Mesendoderm (in vitro differentiated cells): Measurements from ENCODE around the gene SMC4.

Experiments
- DNase-seq: peaks from one replicate; pipeline ENCODE4 v3.0.0; 2013
- H2AK5ac ChIP-seq: 2 replicates; pipeline ENCODE4 v1.6.1; 2013; ENCODE audit warnings: low read length, inconsistent platforms
- H2BK120ac ChIP-seq: 2 replicates; pipeline ENCODE4 v1.6.1; 2013; ENCODE audit warnings: low read depth, mild to moderate bottlenecking, low read length, moderate library complexity, mixed read lengths
- H2BK15ac ChIP-seq: replicated peaks from 2 replicates; pipeline ENCODE4 v1.6.1; 2013; ENCODE audit warnings: low read depth, mild to moderate bottlenecking, moderate library complexity
- H2BK5ac ChIP-seq: 2 replicates; pipeline ENCODE4 v1.6.1; 2013; ENCODE audit warnings: low read length, inconsistent platforms
- H3K18ac ChIP-seq: 2 replicates; pipeline ENCODE4 v1.6.1; 2013; ENCODE audit warnings: mild to moderate bottlenecking, low read length, mixed read lengths
- H3K23ac ChIP-seq: one replicate; pipeline ENCODE4 v1.6.1; 2013; ENCODE audit warnings: low read length
- H3K27ac ChIP-seq: 2 replicates; pipeline ENCODE4 v1.5.1; 2013; ENCODE audit warnings: low read depth, mild to moderate bottlenecking, inconsistent platforms, low read length, moderate library complexity
- H3K27me3 ChIP-seq: 2 replicates; pipeline ENCODE4 v1.6.1; 2013; ENCODE audit warnings: low read length, control low read depth, mild to moderate bottlenecking, inconsistent platforms; ENCODE audit not compliant: insufficient read depth, poor library complexity
- H3K36me3 ChIP-seq: 2 replicates; pipeline ENCODE4 v1.6.1; 2013; ENCODE audit warnings: low read length, inconsistent platforms; ENCODE audit not compliant: control insufficient read depth, insufficient read depth
- H3K4ac ChIP-seq: one replicate; pipeline ENCODE4 v1.6.1; 2013; ENCODE audit warnings: low read depth, mild to moderate bottlenecking, low read length, moderate library complexity
- H3K4me1 ChIP-seq: 2 replicates; pipeline ENCODE4 v1.6.1; 2013; ENCODE audit warnings: low read depth, low read length, inconsistent platforms; ENCODE audit not compliant: control insufficient read depth
- H3K4me2 ChIP-seq: 2 replicates; pipeline ENCODE4 v1.6.1; 2013; ENCODE audit warnings: low read length
- H3K4me3 ChIP-seq: 2 replicates; pipeline ENCODE4 v1.5.1; 2013; ENCODE audit warnings: mild to moderate bottlenecking, low read length
- H3K56ac ChIP-seq: one replicate; pipeline ENCODE4 v1.6.1; 2013; ENCODE audit warnings: low read length
- H3K79me1 ChIP-seq: 2 replicates; pipeline ENCODE4 v1.6.1; 2013; ENCODE audit warnings: low read length, inconsistent platforms
- H3K79me2 ChIP-seq: 2 replicates; pipeline ENCODE4 v1.6.1; 2013; ENCODE audit warnings: mild to moderate bottlenecking, low read length; ENCODE audit not compliant: control insufficient read depth, insufficient read depth
- H3K9ac ChIP-seq: 2 replicates; pipeline ENCODE4 v1.6.1; 2013; ENCODE audit warnings: low read length, inconsistent platforms
- H4K5ac ChIP-seq: one replicate; pipeline ENCODE4 v1.6.1; 2013; ENCODE audit warnings: low read length
- H4K8ac ChIP-seq: one replicate; pipeline ENCODE4 v1.6.1; 2013; ENCODE audit warnings: low read depth, mild to moderate bottlenecking, control low read depth, low read length, moderate library complexity
- WGBS: extraction: QIAGEN DNeasy Blood & Tissue Kit; methylation state at CpG from one replicate; pipeline ENCODE4 v1.1.7; 2013; ENCODE audit warnings: low lambda C conversion rate, missing lambda C conversion rate; ENCODE audit not compliant: insufficient coverage; ENCODE audit errors: extremely low coverage; 5-methylcytosine and 5-hydroxymethylcytosine counted together

SMC4 gene

DNA sequence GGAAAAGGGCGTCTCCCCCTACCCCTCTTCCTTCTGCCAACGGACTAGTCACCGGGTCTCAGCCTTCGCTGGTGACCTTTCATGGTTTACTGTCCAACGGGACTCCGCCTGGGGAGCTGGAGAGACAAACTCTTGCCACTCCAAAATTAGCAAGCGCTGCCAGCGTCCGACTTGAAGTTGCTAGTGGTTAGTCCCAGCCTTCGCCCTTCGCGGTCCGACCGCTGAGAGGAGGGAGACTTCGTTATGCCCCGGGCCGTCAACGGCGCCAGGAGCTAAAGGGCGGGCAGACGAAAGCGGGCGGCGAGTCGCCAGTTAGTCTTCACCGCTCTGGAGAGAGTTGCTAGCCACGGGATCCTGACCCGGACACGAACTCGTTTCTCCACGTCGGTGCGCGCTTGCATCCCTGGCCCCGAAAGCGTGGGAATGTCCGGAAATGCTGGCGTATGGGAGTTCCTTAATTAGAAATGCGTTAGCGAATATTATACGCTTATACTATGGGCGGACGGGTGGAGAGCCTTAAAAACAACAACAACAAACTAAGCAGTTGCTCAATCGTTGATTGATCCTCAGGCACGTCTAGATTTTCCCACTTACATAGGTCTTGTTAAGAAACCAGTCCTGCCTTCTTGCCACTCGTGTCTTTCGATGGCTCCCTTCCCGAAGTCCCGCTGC is 716 bp downstream of the SMC4 start:
- Histone ChIP-seq H3K9ac (peak overlapping the region; percentile 98), H3K56ac (peak overlapping the region; percentile 96), H3K27me3 (no peaks in the 10 kb centered on the region), H3K23ac (peak overlapping the region; percentile 30), H4K5ac (no peak overlapping the region), H3K79me2 (peaks cover 43% of the 10 kb centered on the region), H2AK5ac (no peak overlapping the region), H3K4me2 (peak overlapping the region; percentile 56), H2BK120ac (peak overlapping the region; percentile 69), H2BK5ac (peak overlapping the region; percentile 47), H3K79me1 (no peaks in the 10 kb centered on the region), H2BK15ac (no peak overlapping the region), H3K4ac (peak overlapping the region; percentile 64), H4K8ac (peak overlapping the region; percentile 60), H3K4me1 (no peaks in the 10 kb centered on the region), H3K27ac (peak overlapping the region; percentile 97), H3K36me3 (no peaks in the 10 kb centered on the region), H3K4me3 (peak overlapping the region; percentile 98), H3K18ac (peak overlapping the region; percentile 99)
- DNase-seq: no peak
- no CpG with 5 or more reads among the region's 49 CpGs for WGBS

DNA sequence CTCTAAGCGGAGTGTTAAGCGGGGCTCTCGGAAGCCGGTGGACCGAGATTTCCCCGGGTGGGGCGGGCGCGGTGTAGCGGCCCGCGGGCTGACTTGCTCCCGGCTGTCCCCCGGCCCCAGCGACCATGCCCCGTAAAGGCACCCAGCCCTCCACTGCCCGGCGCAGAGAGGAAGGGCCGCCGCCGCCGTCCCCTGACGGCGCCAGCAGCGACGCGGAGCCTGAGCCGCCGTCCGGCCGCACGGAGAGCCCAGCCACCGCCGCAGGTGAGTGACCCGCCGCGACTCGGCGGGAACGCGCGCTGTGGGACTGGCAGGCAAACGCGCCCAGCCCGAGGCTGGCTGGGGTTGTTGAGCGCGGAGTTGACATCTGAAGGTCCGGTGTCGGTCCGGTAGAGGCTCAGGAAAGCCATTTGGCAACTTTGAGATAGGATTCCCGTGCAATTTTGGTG is 1.3 kb downstream of the SMC4 start:
- no peak overlapping the region for H4K8ac ChIP-seq

DNA sequence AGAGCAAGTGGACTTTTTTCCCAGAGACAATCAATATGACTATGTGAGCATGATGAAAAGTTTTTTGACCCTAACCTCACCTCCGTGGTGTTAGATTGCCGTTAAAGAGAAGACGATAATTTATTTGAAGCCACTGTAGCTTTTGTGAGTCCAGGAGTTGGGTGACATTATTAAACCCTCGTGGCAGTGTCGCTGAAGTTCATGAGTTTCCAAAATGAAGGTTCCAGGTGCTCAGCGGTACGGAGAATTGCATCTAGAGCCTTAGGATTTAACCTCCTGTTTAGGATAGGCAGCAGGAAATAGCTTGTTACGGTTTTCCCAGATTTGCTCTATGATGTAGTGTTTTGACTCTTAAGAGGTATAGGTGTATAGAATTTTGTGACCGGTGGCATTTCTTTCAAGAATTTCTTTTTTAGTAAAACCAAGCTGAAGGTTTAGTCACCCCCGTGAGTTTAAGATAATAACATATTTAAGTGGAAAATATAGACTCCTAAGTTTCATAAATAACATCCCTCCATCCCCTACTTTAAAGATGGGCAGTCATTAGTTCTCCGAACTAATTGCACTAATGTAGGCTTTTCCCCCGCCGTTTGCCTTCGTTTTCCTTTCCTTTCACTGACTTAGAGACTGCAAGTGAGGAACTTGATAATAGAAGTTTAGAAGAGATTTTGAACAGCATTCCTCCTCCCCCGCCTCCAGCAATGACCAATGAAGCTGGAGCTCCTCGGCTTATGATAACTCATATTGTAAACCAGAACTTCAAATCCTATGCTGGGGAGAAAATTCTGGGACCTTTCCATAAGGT is 2.0 kb downstream of the SMC4 start:
- no peaks in the 10 kb centered on the region for H3K27me3 ChIP-seq
- H2AK5ac ChIP-seq: no peak overlapping the region
- no peak overlapping the region for H4K5ac ChIP-seq
- WGBS: no CpG with 5 or more reads among the region's 16 CpGs
- H2BK5ac ChIP-seq: no peak overlapping the region
- H3K4me2 ChIP-seq: peak overlapping the region; percentile 57
- H3K9ac ChIP-seq: peak overlapping the region; percentile 98
- no peak overlapping the region for H3K23ac ChIP-seq
- H3K4me3 ChIP-seq: peak overlapping the region; percentile 98
- H3K79me1 ChIP-seq: no peaks in the 10 kb centered on the region
- peaks cover 44% of the 10 kb centered on the region for H3K79me2 ChIP-seq
- no peaks in the 10 kb centered on the region for H3K4me1 ChIP-seq
- peak overlapping the region; percentile 96 for H3K56ac ChIP-seq
- H4K8ac ChIP-seq: no peak overlapping the region
- no peak overlapping the region for H3K27ac ChIP-seq
- peak; percentile 19 for DNase-seq
- no peak overlapping the region for H3K4ac ChIP-seq
- H2BK120ac ChIP-seq: no peak overlapping the region
- no peaks in the 10 kb centered on the region for H3K36me3 ChIP-seq
- H2BK15ac ChIP-seq: no peak overlapping the region
- H3K18ac ChIP-seq: no peak overlapping the region

More for the DNA sequence above, 1.3 kb downstream of the SMC4 start:
- H3K4me2 ChIP-seq: peak overlapping the region; percentile 57
- no peaks in the 10 kb centered on the region for H3K27me3 ChIP-seq
- no peak overlapping the region for H4K5ac ChIP-seq
- H3K4me3 ChIP-seq: peak overlapping the region; percentile 98
- H3K18ac ChIP-seq: peak overlapping the region; percentile 99
- H3K27ac ChIP-seq: no peak overlapping the region
- peaks cover 44% of the 10 kb centered on the region for H3K79me2 ChIP-seq
- peak; percentile 28 for DNase-seq
- no peak overlapping the region for H2BK5ac ChIP-seq
- H2BK15ac ChIP-seq: no peak overlapping the region
- no peak overlapping the region for H2AK5ac ChIP-seq
- H3K4ac ChIP-seq: no peak overlapping the region
- no peak overlapping the region for H2BK120ac ChIP-seq
- no peaks in the 10 kb centered on the region for H3K36me3 ChIP-seq
- no peaks in the 10 kb centered on the region for H3K79me1 ChIP-seq
- H3K9ac ChIP-seq: peak overlapping the region; percentile 98
- H3K23ac ChIP-seq: peak overlapping the region; percentile 85
- H3K56ac ChIP-seq: peak overlapping the region; percentile 96
- no CpG with 5 or more reads among the region's 51 CpGs for WGBS
- no peaks in the 10 kb centered on the region for H3K4me1 ChIP-seq

DNA sequence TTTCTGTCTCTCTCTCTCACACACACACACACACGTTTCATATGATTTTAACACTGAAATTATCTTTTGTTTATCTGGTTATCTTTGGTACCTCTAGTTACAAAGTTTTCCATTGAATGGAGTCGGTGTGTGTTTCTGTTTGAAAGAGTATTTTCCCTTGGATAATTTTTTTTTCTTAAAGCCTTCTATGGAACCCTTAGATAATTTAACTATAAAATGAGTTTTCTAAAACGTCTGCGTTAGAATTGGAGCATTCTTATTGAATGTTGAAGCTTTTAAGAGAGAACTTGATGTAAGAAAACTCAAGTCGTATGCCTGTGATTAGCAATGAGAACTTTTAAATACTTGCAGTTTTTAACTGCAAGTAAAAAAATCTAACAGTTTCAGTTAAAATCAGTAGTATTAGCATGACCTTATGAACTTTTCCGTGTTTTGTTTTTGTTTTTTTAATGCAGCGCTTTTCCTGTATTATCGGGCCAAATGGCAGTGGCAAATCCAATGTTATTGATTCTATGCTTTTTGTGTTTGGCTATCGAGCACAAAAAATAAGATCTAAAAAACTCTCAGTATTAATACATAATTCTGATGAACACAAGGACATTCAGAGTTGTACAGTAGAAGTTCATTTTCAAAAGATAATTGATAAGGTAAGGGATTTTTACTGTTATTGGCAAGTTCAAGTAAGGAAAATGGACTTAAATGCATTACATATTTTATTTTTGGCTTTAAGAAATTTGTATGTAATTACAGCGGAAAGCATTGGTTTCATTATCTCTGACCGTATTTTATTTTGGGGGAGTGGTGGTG is 3.0 kb downstream of the SMC4 start:
- no peak overlapping the region for H3K18ac ChIP-seq
- H2BK15ac ChIP-seq: no peak overlapping the region
- no peak overlapping the region for H3K27ac ChIP-seq
- DNase-seq: no peak
- H3K4me3 ChIP-seq: no peak overlapping the region
- no peak overlapping the region for H3K9ac ChIP-seq
- H3K4ac ChIP-seq: no peak overlapping the region
- H3K23ac ChIP-seq: no peak overlapping the region
- H2BK120ac ChIP-seq: no peak overlapping the region
- H3K4me1 ChIP-seq: no peaks in the 10 kb centered on the region
- no peaks in the 10 kb centered on the region for H3K79me1 ChIP-seq
- H4K8ac ChIP-seq: no peak overlapping the region
- H2AK5ac ChIP-seq: no peak overlapping the region
- H2BK5ac ChIP-seq: no peak overlapping the region
- no peaks in the 10 kb centered on the region for H3K27me3 ChIP-seq
- peaks cover 44% of the 10 kb centered on the region for H3K79me2 ChIP-seq
- whole genome bisulfite sequencing: no CpG with 5 or more reads among the region's 11 CpGs
- no peaks in the 10 kb centered on the region for H3K36me3 ChIP-seq
- H4K5ac ChIP-seq: no peak overlapping the region
- no peak overlapping the region for H3K4me2 ChIP-seq
- H3K56ac ChIP-seq: no peak overlapping the region

DNA sequence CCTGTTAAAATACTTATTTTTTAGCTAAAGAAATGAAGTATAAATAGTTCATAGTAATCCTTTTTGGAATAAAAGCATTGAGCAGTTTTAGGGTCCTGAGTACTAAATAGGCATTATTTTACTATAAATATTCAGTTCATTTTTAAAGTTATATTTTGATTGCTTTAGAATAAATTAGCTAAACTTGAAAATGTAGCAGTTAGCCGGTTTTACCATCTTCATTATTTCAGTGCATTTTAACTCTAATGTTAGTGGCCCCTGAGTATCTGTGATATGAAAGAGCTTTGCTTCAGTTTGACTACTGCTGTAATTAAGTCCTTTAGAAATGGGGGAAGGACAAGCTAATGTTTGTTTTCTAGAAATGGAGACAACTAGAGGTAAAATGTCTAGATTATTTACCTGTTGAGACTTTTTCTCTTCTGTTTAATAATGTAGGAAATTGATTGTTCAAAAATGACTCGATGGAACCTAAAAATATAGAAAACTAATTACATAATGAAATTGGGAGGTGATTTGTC is 3.6 kb downstream of the SMC4 start:
- Histone ChIP-seq H2AK5ac (no peak overlapping the region), H3K27me3 (no peaks in the 10 kb centered on the region), H3K27ac (no peak overlapping the region), H3K79me2 (peaks cover 44% of the 10 kb centered on the region), H3K4ac (no peak overlapping the region), H3K4me2 (no peak overlapping the region), H4K5ac (no peak overlapping the region), H2BK15ac (no peak overlapping the region), H3K18ac (no peak overlapping the region), H4K8ac (no peak overlapping the region), H3K56ac (no peak overlapping the region), H3K9ac (no peak overlapping the region), H3K79me1 (no peaks in the 10 kb centered on the region), H2BK120ac (no peak overlapping the region), H3K23ac (no peak overlapping the region), H3K4me1 (no peaks in the 10 kb centered on the region), H3K4me3 (no peak overlapping the region), H3K36me3 (no peaks in the 10 kb centered on the region), H2BK5ac (no peak overlapping the region)
- no CpG with 5 or more reads among the region's 2 CpGs for WGBS
- no peak for DNase-seq
